Neural progenitor cell (in vitro differentiated cells): ENCODE measurements around the gene PHYH.

Source experiments
- EZH2 ChIP-seq: fragments of 200-600 bp; sonication (generic); IDR thresholded peaks from 2 replicates; pipeline ENCODE4 v1.6.1; 2017; ENCODE audit warnings: antibody characterized with exemption, mild to moderate bottlenecking, moderate library complexity
- EZH2phosphoT487 ChIP-seq: fragments of 200-600 bp; sonication (generic); IDR thresholded peaks from 2 replicates; pipeline ENCODE4 v1.6.1; 2017; ENCODE audit warnings: antibody characterized with exemption
- TF ChIP-seq, protein P1 (sequence below): fragments of 200-600 bp; sonication (generic); IDR thresholded peaks from 2 replicates; pipeline ENCODE4 v1.5.1; 2017; ENCODE audit warnings: antibody characterized with exemption, mild to moderate bottlenecking

DNA sequence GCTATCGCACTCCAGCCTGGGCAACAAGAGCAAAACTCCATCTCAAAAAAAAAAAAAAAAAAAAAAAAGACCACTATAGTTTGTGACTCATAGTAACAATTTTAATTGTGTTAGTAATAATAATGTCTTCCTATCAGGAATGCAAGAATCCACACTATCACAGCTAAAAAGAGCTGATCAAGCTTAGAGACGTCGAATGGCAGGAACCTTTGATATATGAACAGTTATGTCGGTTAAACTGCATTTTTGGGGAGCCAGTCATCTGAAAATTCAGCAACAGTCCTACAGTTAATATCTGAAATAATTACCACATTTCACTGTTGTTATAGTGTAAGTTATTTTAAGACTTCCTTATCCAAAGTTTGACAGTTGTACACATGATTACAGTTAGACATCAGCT lies 8.8 kb downstream of the PHYH start:
- TF ChIP-seq, protein P1, sequence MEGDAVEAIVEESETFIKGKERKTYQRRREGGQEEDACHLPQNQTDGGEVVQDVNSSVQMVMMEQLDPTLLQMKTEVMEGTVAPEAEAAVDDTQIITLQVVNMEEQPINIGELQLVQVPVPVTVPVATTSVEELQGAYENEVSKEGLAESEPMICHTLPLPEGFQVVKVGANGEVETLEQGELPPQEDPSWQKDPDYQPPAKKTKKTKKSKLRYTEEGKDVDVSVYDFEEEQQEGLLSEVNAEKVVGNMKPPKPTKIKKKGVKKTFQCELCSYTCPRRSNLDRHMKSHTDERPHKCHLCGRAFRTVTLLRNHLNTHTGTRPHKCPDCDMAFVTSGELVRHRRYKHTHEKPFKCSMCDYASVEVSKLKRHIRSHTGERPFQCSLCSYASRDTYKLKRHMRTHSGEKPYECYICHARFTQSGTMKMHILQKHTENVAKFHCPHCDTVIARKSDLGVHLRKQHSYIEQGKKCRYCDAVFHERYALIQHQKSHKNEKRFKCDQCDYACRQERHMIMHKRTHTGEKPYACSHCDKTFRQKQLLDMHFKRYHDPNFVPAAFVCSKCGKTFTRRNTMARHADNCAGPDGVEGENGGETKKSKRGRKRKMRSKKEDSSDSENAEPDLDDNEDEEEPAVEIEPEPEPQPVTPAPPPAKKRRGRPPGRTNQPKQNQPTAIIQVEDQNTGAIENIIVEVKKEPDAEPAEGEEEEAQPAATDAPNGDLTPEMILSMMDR, result no peak
- TF ChIP-seq EZH2, result no peak
- TF ChIP-seq EZH2phosphoT487, result no peak
